MM.1S (cell line): ENCODE results near the gene CD44.

Experiments used
- DNase-seq: peaks from one replicate; pipeline ENCODE4 v3.0.0-alpha.2; 2015
- H2AFZ ChIP-seq: fragments of 300-600 bp; sonication (generic); 2 replicates; pipeline ENCODE4 v1.6.0; 2016; ENCODE audit warnings: antibody characterized with exemption, low read length
- H3F3A ChIP-seq: fragments of 300-600 bp; sonication (generic); 2 replicates; pipeline ENCODE4 v1.6.1; 2016; ENCODE audit warnings: mild to moderate bottlenecking, antibody characterized with exemption, low read length, moderate library complexity, mixed read lengths; ENCODE audit not compliant: insufficient read depth
- H3K27ac ChIP-seq: fragments of 300-600 bp; sonication (generic); 2 replicates; pipeline ENCODE4 v1.5.1; 2016; ENCODE audit warnings: mild to moderate bottlenecking, low read length
- H3K27me3 ChIP-seq: fragments of 300-600 bp; sonication (generic); replicated peaks from 2 replicates; pipeline ENCODE4 v1.6.0; 2016; ENCODE audit warnings: low read length; ENCODE audit not compliant: insufficient read depth
- H3K36me3 ChIP-seq: fragments of 300-600 bp; sonication (generic); replicated peaks from 2 replicates; pipeline ENCODE4 v1.6.1; 2016; ENCODE audit warnings: mild to moderate bottlenecking, low read length, mixed read lengths; ENCODE audit not compliant: insufficient read depth
- H3K4me1 ChIP-seq: fragments of 300-600 bp; sonication (generic); 2 replicates; pipeline ENCODE4 v1.6.1; 2016; ENCODE audit warnings: low read length, mixed read lengths
- H3K4me2 ChIP-seq: fragments of 300-600 bp; sonication (generic); 2 replicates; pipeline ENCODE4 v1.6.0; 2016; ENCODE audit warnings: low read depth, low read length
- H3K4me3 ChIP-seq: fragments of 300-600 bp; sonication (generic); 2 replicates; pipeline ENCODE4 v1.5.1; 2016; ENCODE audit warnings: low read length, mixed read lengths
- H3K79me2 ChIP-seq: fragments of 300-600 bp; sonication (generic); 2 replicates; pipeline ENCODE4 v1.6.1; 2016; ENCODE audit warnings: mixed run types, low read length, mixed read lengths
- H3K9ac ChIP-seq: fragments of 300-600 bp; sonication (generic); 2 replicates; pipeline ENCODE4 v1.6.1; 2016; ENCODE audit warnings: low read length, mixed read lengths
- H3K9me2 ChIP-seq: fragments of 300-600 bp; sonication (generic); replicated peaks from 2 replicates; pipeline ENCODE4 v1.6.1; 2016; ENCODE audit warnings: mild to moderate bottlenecking, low read length, mixed read lengths; ENCODE audit not compliant: insufficient read depth
- H3K9me3 ChIP-seq: fragments of 300-600 bp; sonication (generic); replicated peaks from 2 replicates; pipeline ENCODE4 v1.6.1; 2016; ENCODE audit warnings: mild to moderate bottlenecking, low read length, mixed read lengths; ENCODE audit not compliant: insufficient read depth
- H4K20me1 ChIP-seq: fragments of 300-600 bp; sonication (generic); 2 replicates; pipeline ENCODE4 v1.6.1; 2016; ENCODE audit warnings: mild to moderate bottlenecking, low read length, moderate library complexity, mixed read lengths; ENCODE audit not compliant: insufficient read depth
- EZH2 ChIP-seq: fragments of 300-600 bp; sonication (generic); optimal IDR thresholded peaks from 2 replicates; pipeline ENCODE3; 2017; ENCODE audit warnings: low read depth, mild to moderate bottlenecking, antibody characterized with exemption, low read length, mixed read lengths
- EZH2phosphoT487 ChIP-seq: fragments of 300-600 bp; sonication (generic); IDR thresholded peaks from 2 replicates; pipeline ENCODE4 v1.6.1; 2018; ENCODE audit warnings: antibody characterized with exemption, low read length
- TF ChIP-seq, protein P1 (sequence below): fragments of 300-600 bp; sonication (generic); IDR thresholded peaks from 2 replicates; pipeline ENCODE4 v1.5.1; 2016; ENCODE audit warnings: antibody characterized with exemption, low read length, mixed read lengths

The CD44 gene

DNA sequence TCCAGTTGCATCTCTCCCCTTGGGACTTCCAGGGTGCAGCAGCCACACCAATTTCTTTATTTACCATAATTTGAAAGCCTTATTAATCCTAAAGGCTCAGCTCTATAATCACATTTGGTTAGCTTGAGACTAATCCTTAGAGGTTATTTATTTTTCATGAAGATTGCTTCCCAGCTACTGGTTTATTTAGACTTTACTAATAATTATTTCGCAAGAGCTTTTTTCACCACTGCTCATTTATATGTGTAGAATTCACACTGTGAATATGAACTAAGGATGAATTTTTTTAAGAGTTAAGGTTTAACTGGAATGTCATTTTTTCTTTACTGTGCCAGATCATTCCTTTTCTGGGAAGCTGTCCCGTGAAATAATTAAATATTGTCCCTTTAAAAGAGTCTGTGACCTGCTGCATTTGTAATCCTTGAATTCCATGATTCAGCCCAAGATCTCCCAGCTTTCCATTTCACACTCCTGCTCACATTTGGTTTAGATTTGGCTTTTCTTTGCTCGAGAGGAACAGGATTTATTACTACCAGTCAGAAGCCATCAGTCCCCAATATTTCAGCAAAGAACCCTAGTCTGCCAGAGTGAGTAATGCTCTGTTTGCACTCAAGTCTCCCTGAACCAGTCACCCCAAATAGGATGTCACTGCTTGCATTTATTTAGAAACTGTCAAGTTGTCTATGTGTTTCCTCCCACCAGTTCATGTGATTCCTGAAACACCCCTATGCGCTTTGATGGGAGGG is 4.4 kb upstream of the CD44 start:
- H3F3A ChIP-seq, result no peaks in the 10 kb centered on the region
- H3K79me2 ChIP-seq, result peaks cover 16% of the 10 kb centered on the region
- no peaks in the 10 kb centered on the region for H4K20me1 ChIP-seq
- peaks cover 15% of the 10 kb centered on the region for H3K4me1 ChIP-seq
- no peak overlapping the region for H3K4me2 ChIP-seq
- H3K9me2 ChIP-seq, result no peaks in the 10 kb centered on the region
- no peaks in the 10 kb centered on the region for H3K27me3 ChIP-seq
- no peaks in the 10 kb centered on the region for H3K9me3 ChIP-seq
- H3K36me3 ChIP-seq, result no peaks in the 10 kb centered on the region
- no peak overlapping the region for H3K4me3 ChIP-seq
- no peak overlapping the region for H3K27ac ChIP-seq
- no peak overlapping the region for H2AFZ ChIP-seq
- no peak overlapping the region for H3K9ac ChIP-seq
- no peak for DNase-seq
- TF ChIP-seq, protein P1, sequence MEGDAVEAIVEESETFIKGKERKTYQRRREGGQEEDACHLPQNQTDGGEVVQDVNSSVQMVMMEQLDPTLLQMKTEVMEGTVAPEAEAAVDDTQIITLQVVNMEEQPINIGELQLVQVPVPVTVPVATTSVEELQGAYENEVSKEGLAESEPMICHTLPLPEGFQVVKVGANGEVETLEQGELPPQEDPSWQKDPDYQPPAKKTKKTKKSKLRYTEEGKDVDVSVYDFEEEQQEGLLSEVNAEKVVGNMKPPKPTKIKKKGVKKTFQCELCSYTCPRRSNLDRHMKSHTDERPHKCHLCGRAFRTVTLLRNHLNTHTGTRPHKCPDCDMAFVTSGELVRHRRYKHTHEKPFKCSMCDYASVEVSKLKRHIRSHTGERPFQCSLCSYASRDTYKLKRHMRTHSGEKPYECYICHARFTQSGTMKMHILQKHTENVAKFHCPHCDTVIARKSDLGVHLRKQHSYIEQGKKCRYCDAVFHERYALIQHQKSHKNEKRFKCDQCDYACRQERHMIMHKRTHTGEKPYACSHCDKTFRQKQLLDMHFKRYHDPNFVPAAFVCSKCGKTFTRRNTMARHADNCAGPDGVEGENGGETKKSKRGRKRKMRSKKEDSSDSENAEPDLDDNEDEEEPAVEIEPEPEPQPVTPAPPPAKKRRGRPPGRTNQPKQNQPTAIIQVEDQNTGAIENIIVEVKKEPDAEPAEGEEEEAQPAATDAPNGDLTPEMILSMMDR, result no peak
- TF ChIP-seq EZH2 (no peak), EZH2phosphoT487 (no peak)

DNA sequence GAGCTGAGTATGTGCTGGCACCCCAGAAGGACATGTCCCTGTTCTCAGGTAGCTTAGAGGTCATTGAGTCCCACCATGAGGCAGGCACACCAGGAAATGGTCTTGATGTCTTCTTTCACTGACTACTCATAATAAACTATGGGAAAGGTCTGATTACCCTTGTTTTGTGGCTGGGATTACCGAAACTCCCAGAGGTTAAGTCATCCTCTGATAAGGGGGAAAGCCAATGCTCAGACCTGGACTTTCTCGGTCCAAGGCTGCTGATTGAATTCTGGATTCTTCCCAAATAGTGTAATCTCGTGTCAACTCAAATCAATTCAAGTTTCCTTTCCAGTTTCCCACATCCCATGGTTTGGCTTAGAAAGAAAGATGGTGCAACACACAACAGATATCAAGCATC is 3.7 kb upstream of the CD44 start:
- H3K27ac ChIP-seq, result no peak overlapping the region
- H4K20me1 ChIP-seq, result no peaks in the 10 kb centered on the region
- no peaks in the 10 kb centered on the region for H3K9me2 ChIP-seq
- H3K4me3 ChIP-seq, result no peak overlapping the region
- H3K9me3 ChIP-seq, result no peaks in the 10 kb centered on the region
- H3K4me2 ChIP-seq, result no peak overlapping the region
- H3K27me3 ChIP-seq, result no peaks in the 10 kb centered on the region
- peaks cover 15% of the 10 kb centered on the region for H3K4me1 ChIP-seq
- no peaks in the 10 kb centered on the region for H3K36me3 ChIP-seq
- no peak for TF ChIP-seq EZH2
- no peak for TF ChIP-seq EZH2phosphoT487
- TF ChIP-seq, protein P1, result no peak
- H2AFZ ChIP-seq, result no peak overlapping the region
- peaks cover 22% of the 10 kb centered on the region for H3K79me2 ChIP-seq
- H3F3A ChIP-seq, result peaks cover 6% of the 10 kb centered on the region; the same call in 1 of the 2 replicates
- no peak overlapping the region for H3K9ac ChIP-seq
- DNase-seq, result no peak

DNA sequence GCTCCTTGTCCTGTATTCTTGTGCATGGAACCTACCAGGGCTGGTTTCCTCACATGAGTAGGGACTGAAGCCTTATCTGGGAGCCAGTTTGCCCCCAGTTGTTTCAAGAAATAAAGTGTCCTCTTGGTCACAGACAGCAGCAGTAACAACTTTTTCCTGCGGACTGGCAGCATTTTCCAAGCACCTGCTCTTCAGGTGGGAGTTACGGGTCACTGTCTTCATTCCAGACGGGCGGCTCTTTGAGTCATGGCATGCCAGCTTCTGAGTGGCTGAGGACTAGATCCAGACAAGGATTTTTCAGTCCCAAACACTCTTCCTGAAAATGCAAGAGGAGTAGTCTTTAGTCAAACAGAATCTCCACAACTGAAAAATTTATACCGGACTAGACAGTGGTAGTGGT is 2.7 kb upstream of the CD44 start:
- Histone ChIP-seq H2AFZ (no peak overlapping the region), H3K9me3 (no peaks in the 10 kb centered on the region), H3F3A (peaks cover 17% of the 10 kb centered on the region; the same call in 1 of the 2 replicates), H3K4me3 (no peak overlapping the region), H3K79me2 (peaks cover 33% of the 10 kb centered on the region), H4K20me1 (no peaks in the 10 kb centered on the region), H3K36me3 (no peaks in the 10 kb centered on the region), H3K27me3 (no peaks in the 10 kb centered on the region), H3K27ac (no peak overlapping the region), H3K4me2 (no peak overlapping the region), H3K9ac (no peak overlapping the region), H3K4me1 (peaks cover 15% of the 10 kb centered on the region), H3K9me2 (no peaks in the 10 kb centered on the region)
- TF ChIP-seq, protein P1, result no peak
- no peak for TF ChIP-seq EZH2phosphoT487
- DNase-seq, result no peak
